Measurements from ENCODE around the gene ZNF678.
A peak's percentile ranks its signal among the peaks of the same experiment; 100 is the strongest.

ZNF678 gene

DNA sequence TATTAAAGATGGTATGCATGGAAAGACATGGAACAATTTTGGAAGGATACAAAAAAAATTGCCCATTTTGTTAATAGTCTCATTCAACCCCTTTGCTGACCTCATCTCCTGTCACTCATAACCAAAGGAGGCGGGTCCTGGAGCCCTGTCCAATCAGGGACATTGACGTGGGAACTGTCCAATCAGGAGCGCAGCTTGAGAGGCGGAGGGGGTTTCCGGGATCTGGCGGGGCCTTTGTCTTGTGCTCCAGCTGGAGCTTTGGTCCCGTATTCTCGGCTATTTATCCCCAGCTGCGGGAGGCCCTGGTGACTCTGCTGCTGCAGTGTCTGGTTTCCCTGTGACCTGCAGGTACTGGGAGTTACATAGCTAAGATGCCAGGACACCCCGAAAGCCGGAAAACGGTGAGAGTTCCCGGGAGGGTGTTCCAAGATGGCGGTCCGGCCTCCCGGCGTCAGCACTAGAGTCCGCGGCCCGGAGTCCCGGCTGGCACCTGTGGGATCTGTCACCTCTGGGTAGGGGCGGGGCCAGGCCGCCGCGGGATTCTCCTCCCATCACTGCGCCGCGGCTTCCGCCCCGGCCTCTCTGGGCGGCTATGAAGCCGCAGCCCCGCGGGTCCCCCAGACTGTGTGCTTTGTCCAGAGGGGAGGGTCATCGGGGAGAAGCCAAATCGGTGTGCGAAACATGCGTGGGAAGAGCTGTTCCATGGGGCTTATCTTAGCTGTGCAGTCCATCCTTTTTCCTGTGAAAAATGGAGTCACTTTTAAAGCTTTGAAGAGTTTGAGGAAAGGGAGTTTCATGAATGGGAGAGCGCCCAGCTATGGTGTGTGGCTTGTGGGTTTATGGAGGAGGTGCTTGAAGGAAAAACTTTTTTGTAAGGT lies at the start of gene ZNF678:
Gene ZNF678 (plus strand): TSS at position 233 of the 878 bp plus-strand sequence. CDS start 87,436 bp downstream, outside the sequence.
- Histone ChIP-seq H3K4me3 (ENCODE audit: low read depth, low read length) (peak within 1 kb of the TSS; percentile 74), H3K9me3 (ENCODE audit: control insufficient read depth, insufficient read depth, low read depth, low read length) (no peaks in the 10 kb centered on the region), H3K36me3 (ENCODE audit: control insufficient read depth in 2 of 2, insufficient read depth in 1 of 2, low read length in 2 of 2) (peaks cover 0 to 6% of the 10 kb centered on the region in 2 experiments; a peak in 1 of 3 replicates), H3K27ac (ENCODE audit: extremely low read depth, low read depth, low read length) (peak within 1 kb of the TSS; percentile 85), H3K4me1 (ENCODE audit: control insufficient read depth, insufficient read depth, low read length) (no peaks in the 10 kb centered on the region)
- CTCF ChIA-PET: interaction anchor here (0.6 to 1.8 kb wide), 5 partner anchors 8 to 1237 kb away, joined by 3 to 8 read pairs (median 3); no protein-coding TSS in a partner anchor
- POLR2A ChIA-PET: interaction anchor here (0.8 to 1.9 kb wide), 6 partner anchors 19 to 224 kb away, joined by 3 to 6 read pairs (median 4); partner anchors contain the start of genes JMJD4 and SNAP47
- TF ChIP-seq ZNF155 (tag by site-specific recombination; IDR thresholded peaks at IDR 0.05): no peak
- peak; percentile 67 for TF ChIP-seq ZNF394 (tag by site-specific recombination; IDR thresholded peaks at IDR 0.05; ENCODE audit: borderline replicate concordance)
- peak; percentile 79; the same call in 1 of the 2 replicates for TF ChIP-seq ZNF280D (tag by site-specific recombination; IDR thresholded peaks at IDR 0.05)
- 0 out of 2 replicates have a peak, but pooled peaks have one; percentile 57 for TF ChIP-seq MZF1 (tag by site-specific recombination; IDR thresholded peaks at IDR 0.05; ENCODE audit: borderline replicate concordance)
- peak; percentile 97 for TF ChIP-seq PRDM10 (tag by site-specific recombination; IDR thresholded peaks at IDR 0.05)
- TF ChIP-seq SP3 (tag by site-specific recombination; IDR thresholded peaks at IDR 0.05): peak; percentile 95
- peak; percentile 85 for TF ChIP-seq ZNF629 (tag by site-specific recombination; IDR thresholded peaks at IDR 0.05)
- no peak for TF ChIP-seq ZNF133 (tag by site-specific recombination; IDR thresholded peaks at IDR 0.05)
- peak; percentile 95; the same call in 1 of the 2 replicates for TF ChIP-seq ZNF501 (tag by site-specific recombination; IDR thresholded peaks at IDR 0.05)
- peak; percentile 95 for TF ChIP-seq YY1 (tag by site-specific recombination; IDR thresholded peaks at IDR 0.05)
- no peak for TF ChIP-seq ZNF23 (tag by site-specific recombination; IDR thresholded peaks at IDR 0.05; ENCODE audit: borderline replicate concordance)
- TF ChIP-seq ZNF580 (tag by site-specific recombination; IDR thresholded peaks at IDR 0.05): peak; percentile 61; the same call in 1 of the 2 replicates
- peak; percentile 35; the same call in 1 of the 2 replicates for TF ChIP-seq ZSCAN5A (tag by site-specific recombination; IDR thresholded peaks at IDR 0.05)
- peak; percentile 44; the same call in 1 of the 2 replicates for TF ChIP-seq ZNF843 (tag by site-specific recombination; IDR thresholded peaks at IDR 0.05)
- no peak for TF ChIP-seq ZNF404 (tag by site-specific recombination; IDR thresholded peaks at IDR 0.05)
- peak; percentile 8; the same call in 1 of the 2 replicates for TF ChIP-seq ZNF596 (tag by site-specific recombination; IDR thresholded peaks at IDR 0.05)
- 0 out of 2 replicates have a peak, but pooled peaks have one; percentile 81 for TF ChIP-seq ZNF2 (tag by site-specific recombination; IDR thresholded peaks at IDR 0.05)
- no peak for TF ChIP-seq PRDM4 (tag by site-specific recombination; IDR thresholded peaks at IDR 0.05)
- TF ChIP-seq ZNF664 (tag by site-specific recombination; IDR thresholded peaks at IDR 0.05): no peak
- TF ChIP-seq GLI4 (tag by site-specific recombination; IDR thresholded peaks at IDR 0.05): 0 out of 2 replicates have a peak, but pooled peaks have one; percentile 14
- peak; percentile 41 for TF ChIP-seq ZSCAN23 (tag by site-specific recombination; IDR thresholded peaks at IDR 0.05)
- TF ChIP-seq ZNF354C (tag by site-specific recombination; IDR thresholded peaks at IDR 0.05; ENCODE audit: borderline replicate concordance, low read depth): no peak
- TF ChIP-seq PBX3 (CRISPR knock-in tag; IDR thresholded peaks at IDR 0.05): peak; percentile 66; the same call in 1 of the 2 replicates
- TF ChIP-seq OVOL3 (tag by site-specific recombination; IDR thresholded peaks at IDR 0.05): peak; percentile 62; the same call in 1 of the 2 replicates
